Stimulated activated CD8-positive, alpha-beta memory T cell treated with anti-CD3 and anti-CD28 coated beads, Interleukin-15, amount 100 ng/mL, for 1 hour (primary cell): Measurements from ENCODE around the gene SLC16A5.
"Not testable (repeated sequence)": the region's sequence is repeated elsewhere in the genome, so short reads cannot be mapped to it uniquely, and the experiment has no call there.

Experiments used
- DNase-seq: peaks from one replicate; pipeline ENCODE4 v3.0.0-alpha.2; 2020; ENCODE audit warnings: low read depth

SLC16A5 gene

GRCh38 chr17:75064040-75064439 is 23.7 kb upstream of the SLC16A5 start:
- DNase-seq = no peak

- no peak for DNase-seq
Observed at GRCh38 chr17:75064460-75064859, 23.3 kb upstream of the SLC16A5 start.

GRCh38 chr17:75064867-75065561 is 22.7 kb upstream of the SLC16A5 start:
- DNase-seq = no peak

GRCh38 chr17:75065562-75066151 is 22.1 kb upstream of the SLC16A5 start:
- DNase-seq = no peak

GRCh38 chr17:75067856-75068255 is 19.9 kb upstream of the SLC16A5 start:
- no peak for DNase-seq

GRCh38 chr17:75068750-75069149 is 19.0 kb upstream of the SLC16A5 start:
- DNase-seq = no peak

GRCh38 chr17:75069783-75070182 is 18.0 kb upstream of the SLC16A5 start:
- no peak for DNase-seq

- DNase-seq = not testable (repeated sequence)
Observed at GRCh38 chr17:75071478-75072271, 16.1 kb upstream of the SLC16A5 start.

- DNase-seq = not testable (repeated sequence)
Observed at GRCh38 chr17:75072909-75073308, 14.8 kb upstream of the SLC16A5 start.

GRCh38 chr17:75073618-75074047 is 14.1 kb upstream of the SLC16A5 start:
- no peak for DNase-seq

GRCh38 chr17:75074532-75074931 is 13.2 kb upstream of the SLC16A5 start:
- no peak for DNase-seq

- no peak for DNase-seq
Observed at GRCh38 chr17:75075597-75076336, 12.0 kb upstream of the SLC16A5 start.

GRCh38 chr17:75077072-75077495 is 10.7 kb upstream of the SLC16A5 start:
- no peak for DNase-seq

GRCh38 chr17:75077496-75078283 is 10.1 kb upstream of the SLC16A5 start:
- no peak for DNase-seq

- no peak for DNase-seq
Observed at GRCh38 chr17:75078284-75079022, 9.3 kb upstream of the SLC16A5 start.

GRCh38 chr17:75079023-75079373 is 8.8 kb upstream of the SLC16A5 start:
- DNase-seq = no peak

- DNase-seq = no peak
Observed at GRCh38 chr17:75081611-75082540, 5.9 kb upstream of the SLC16A5 start.

- no peak for DNase-seq
Observed at GRCh38 chr17:75082683-75083082, 5.1 kb upstream of the SLC16A5 start.

GRCh38 chr17:75084039-75084660 is 3.6 kb upstream of the SLC16A5 start:
- DNase-seq = no peak
